ENCODE data around the gene LRRC46. TPM values are rescaled to one million over a fixed set of nuclear protein-coding genes. Genes with fewer than 3 reads are reported as not detected.

Gene LRRC46
- polyA plus RNA-seq, 3 donors: 0.12 to 0.65 (median 0.22) TPM

DNA sequence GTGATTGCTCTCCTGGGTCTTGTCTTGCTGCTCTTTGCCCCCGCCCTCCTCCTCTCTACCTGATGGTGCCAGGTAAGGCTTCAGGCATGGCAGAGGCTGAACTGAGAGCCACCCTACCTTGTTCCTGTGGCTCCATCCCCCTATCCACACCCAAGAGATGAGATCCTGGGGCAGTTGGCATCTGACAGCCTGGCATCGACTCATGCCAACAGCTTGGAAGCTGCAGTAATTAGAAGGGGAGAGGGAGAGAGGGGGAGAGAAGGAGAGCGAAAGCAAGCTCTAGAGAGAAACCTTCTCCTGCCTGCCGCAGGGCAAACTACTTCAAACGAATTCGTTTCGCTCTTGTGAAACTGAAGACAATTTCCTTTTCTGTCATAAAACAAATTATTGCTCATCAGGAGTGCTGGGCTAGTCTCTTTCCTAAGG is 33.3 kb downstream of the LRRC46 start:
- intact Hi-C loops (cut with micrococcal nuclease): no loop called here
- Mint-ChIP-seq H3K4me3 (no peak overlapping the region), H3K4me1 (peaks cover 8% of the 10 kb centered on the region), H3K27me3 (ENCODE audit: low read depth in 3 of 3) (peaks cover 7 to 33% (median 13%) of the 10 kb centered on the region in 3 donors), H3K36me3 (no peaks in the 10 kb centered on the region), H3K27ac (no peak overlapping the region), H3K9me3 (no peaks in the 10 kb centered on the region)
- DNase-seq: no peak
- TF ChIP-seq, protein P1, sequence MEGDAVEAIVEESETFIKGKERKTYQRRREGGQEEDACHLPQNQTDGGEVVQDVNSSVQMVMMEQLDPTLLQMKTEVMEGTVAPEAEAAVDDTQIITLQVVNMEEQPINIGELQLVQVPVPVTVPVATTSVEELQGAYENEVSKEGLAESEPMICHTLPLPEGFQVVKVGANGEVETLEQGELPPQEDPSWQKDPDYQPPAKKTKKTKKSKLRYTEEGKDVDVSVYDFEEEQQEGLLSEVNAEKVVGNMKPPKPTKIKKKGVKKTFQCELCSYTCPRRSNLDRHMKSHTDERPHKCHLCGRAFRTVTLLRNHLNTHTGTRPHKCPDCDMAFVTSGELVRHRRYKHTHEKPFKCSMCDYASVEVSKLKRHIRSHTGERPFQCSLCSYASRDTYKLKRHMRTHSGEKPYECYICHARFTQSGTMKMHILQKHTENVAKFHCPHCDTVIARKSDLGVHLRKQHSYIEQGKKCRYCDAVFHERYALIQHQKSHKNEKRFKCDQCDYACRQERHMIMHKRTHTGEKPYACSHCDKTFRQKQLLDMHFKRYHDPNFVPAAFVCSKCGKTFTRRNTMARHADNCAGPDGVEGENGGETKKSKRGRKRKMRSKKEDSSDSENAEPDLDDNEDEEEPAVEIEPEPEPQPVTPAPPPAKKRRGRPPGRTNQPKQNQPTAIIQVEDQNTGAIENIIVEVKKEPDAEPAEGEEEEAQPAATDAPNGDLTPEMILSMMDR (IDR thresholded peaks at IDR 0.05): no peak
- Histone ChIP-seq H3K4me3 (replicated peaks in 1 of 3; ENCODE audit: low read depth in 2 of 3, low read length in 3 of 3) (no peak overlapping the region), H3K4me2 (replicated peaks; ENCODE audit: extremely low read depth, low read length, poor library complexity, severe bottlenecking) (no peak overlapping the region), H2AFZ (ENCODE audit: insufficient read depth, low read depth, low read length, poor library complexity, severe bottlenecking) (no peak overlapping the region), H4K20me1 (ENCODE audit: insufficient read depth, low read length) (no peaks in the 10 kb centered on the region), H3K9ac (ENCODE audit: insufficient read depth, low read length, poor library complexity, severe bottlenecking) (no peak overlapping the region), H3K9me3 (replicated peaks in 1 of 2; ENCODE audit: control insufficient read depth in 1 of 2, insufficient read depth in 1 of 2, low read length in 2 of 2) (no peaks in the 10 kb centered on the region), H3K27ac (ENCODE audit: low read depth in 1 of 2, low read length in 2 of 2) (no peak overlapping the region), H3K4me1 (ENCODE audit: control insufficient read depth in 1 of 2, insufficient read depth in 2 of 2, low read length in 2 of 2) (no peaks in the 10 kb centered on the region), H3K27me3 (ENCODE audit: control insufficient read depth in 2 of 2, insufficient read depth in 2 of 2, low read length in 2 of 2) (peaks cover 0 to 4% of the 10 kb centered on the region in 2 donors), H3K36me3 (replicated peaks in 1 of 2; ENCODE audit: control insufficient read depth in 1 of 2, insufficient read depth in 2 of 2, low read length in 2 of 2) (no peaks in the 10 kb centered on the region), H3K79me2 (ENCODE audit: insufficient read depth, low read length) (no peaks in the 10 kb centered on the region)
- WGBS (ENCODE audit: insufficient coverage): 100% methylated on average over 1 of the region's 7 CpGs

- no peaks in the 10 kb centered on the region for H3K4me1 ChIP-seq (ENCODE audit: control insufficient read depth in 1 of 2, insufficient read depth in 2 of 2, low read length in 2 of 2)
- H3K9me3 ChIP-seq (replicated peaks in 1 of 2; ENCODE audit: control insufficient read depth in 1 of 2, insufficient read depth in 1 of 2, low read length in 2 of 2): no peaks in the 10 kb centered on the region
- Mint-ChIP-seq H3K27ac (no peak overlapping the region), H3K9me3 (peaks cover 0 to under 1% (median 0%) of the 10 kb centered on the region in 7 donors), H3K4me3 (no peak overlapping the region), H3K27me3 (ENCODE audit: low read depth in 3 of 3) (peaks cover 19 to 50% (median 29%) of the 10 kb centered on the region in 3 donors), H3K4me1 (peaks cover 8% of the 10 kb centered on the region), H3K36me3 (no peaks in the 10 kb centered on the region)
- H3K4me2 ChIP-seq (replicated peaks; ENCODE audit: extremely low read depth, low read length, poor library complexity, severe bottlenecking): no peak overlapping the region
- H3K4me3 ChIP-seq (replicated peaks in 1 of 3; ENCODE audit: low read depth in 2 of 3, low read length in 3 of 3): no peak overlapping the region
- H3K79me2 ChIP-seq (ENCODE audit: insufficient read depth, low read length): no peaks in the 10 kb centered on the region
- peaks cover 12 to 17% of the 10 kb centered on the region in 2 donors for H3K27me3 ChIP-seq (ENCODE audit: control insufficient read depth in 2 of 2, insufficient read depth in 2 of 2, low read length in 2 of 2)
- no peaks in the 10 kb centered on the region for H4K20me1 ChIP-seq (ENCODE audit: insufficient read depth, low read length)
- 91% methylated on average over 20 of the region's 20 CpGs for WGBS (ENCODE audit: insufficient coverage)
- no peaks in the 10 kb centered on the region for H3K36me3 ChIP-seq (replicated peaks in 1 of 2; ENCODE audit: control insufficient read depth in 1 of 2, insufficient read depth in 2 of 2, low read length in 2 of 2)
- DNase-seq: no peak
- TF ChIP-seq, protein P1 (IDR thresholded peaks at IDR 0.05): no peak
- no peak overlapping the region for H2AFZ ChIP-seq (ENCODE audit: insufficient read depth, low read depth, low read length, poor library complexity, severe bottlenecking)
- H3K9ac ChIP-seq (ENCODE audit: insufficient read depth, low read length, poor library complexity, severe bottlenecking): no peak overlapping the region
- no peak overlapping the region for H3K27ac ChIP-seq (ENCODE audit: low read depth in 1 of 2, low read length in 2 of 2)
- intact Hi-C loops (cut with micrococcal nuclease): no loop called here
Measured at GRCh38 chr17:47866941-47867340, 35.5 kb downstream of the LRRC46 start.
